KMS-11 (cell line): Measurements from ENCODE around the gene UBR3.
"Not testable (repeated sequence)": the region's sequence is repeated elsewhere in the genome, so short reads cannot be mapped to it uniquely, and the experiment has no call there.

Source experiments
- H2AFZ ChIP-seq: fragments of 200-600 bp; sonication (generic); 2 replicates; pipeline ENCODE4 v1.6.1; 2016; ENCODE audit warnings: antibody characterized with exemption, mixed run types, low read depth
- H3K27ac ChIP-seq: fragments of 200-600 bp; sonication (generic); 2 replicates; pipeline ENCODE4 v1.6.1; 2016; ENCODE audit warnings: mild to moderate bottlenecking, mixed run types
- H3K27me3 ChIP-seq: fragments of 200-600 bp; sonication (generic); 2 replicates; pipeline ENCODE4 v1.6.1; 2017; ENCODE audit warnings: mild to moderate bottlenecking, low read depth, mixed run types, moderate library complexity; ENCODE audit not compliant: insufficient read depth
- H3K36me3 ChIP-seq: fragments of 200-600 bp; sonication (generic); 2 replicates; pipeline ENCODE4 v1.6.1; 2017; ENCODE audit warnings: mild to moderate bottlenecking, mixed run types; ENCODE audit not compliant: insufficient read depth
- H3K4me1 ChIP-seq: fragments of 200-600 bp; sonication (generic); 2 replicates; pipeline ENCODE4 v1.6.1; 2016; ENCODE audit warnings: mild to moderate bottlenecking, low read depth, mixed run types; ENCODE audit not compliant: poor library complexity, severe bottlenecking
- H3K4me2 ChIP-seq: fragments of 200-600 bp; sonication (generic); 2 replicates; pipeline ENCODE4 v1.7.0; 2016; ENCODE audit warnings: mild to moderate bottlenecking, mixed run types
- H3K4me3 ChIP-seq: fragments of 200-600 bp; sonication (generic); IDR thresholded peaks from 2 replicates; pipeline ENCODE4 v1.6.1; 2017; ENCODE audit warnings: low read depth, low read length, mixed read lengths; ENCODE audit not compliant: insufficient read depth
- H3K79me2 ChIP-seq: fragments of 200-600 bp; sonication (generic); 2 replicates; pipeline ENCODE4 v1.6.1; 2016; ENCODE audit warnings: low read depth, mixed run types; ENCODE audit not compliant: insufficient read depth
- H3K9ac ChIP-seq: fragments of 200-600 bp; sonication (generic); 2 replicates; pipeline ENCODE4 v1.6.1; 2016; ENCODE audit warnings: mild to moderate bottlenecking, mixed run types
- H4K20me1 ChIP-seq: fragments of 200-600 bp; sonication (generic); 2 replicates; pipeline ENCODE4 v1.6.1; 2016; ENCODE audit warnings: mild to moderate bottlenecking, mixed run types; ENCODE audit not compliant: insufficient read depth
- CTCF ChIP-seq: fragments of 200-600 bp; sonication (generic); conservative IDR thresholded peaks from 2 replicates; pipeline ENCODE4 v1.6.1; 2017; ENCODE audit warnings: low read depth, mild to moderate bottlenecking, antibody characterized with exemption, low read length, moderate library complexity, mixed read lengths

Gene UBR3

GRCh38 chr2:169859423-169859822, 32.2 kb downstream of the UBR3 start:
- H2AFZ ChIP-seq: no peak overlapping the region
- no peaks in the 10 kb centered on the region for H4K20me1 ChIP-seq
- H3K27ac ChIP-seq: no peak overlapping the region
- TF ChIP-seq CTCF: no peak
- peaks cover 12% of the 10 kb centered on the region for H3K79me2 ChIP-seq
- no peaks in the 10 kb centered on the region for H3K36me3 ChIP-seq
- H3K4me3 ChIP-seq: no peak overlapping the region
- H3K27me3 ChIP-seq: no peaks in the 10 kb centered on the region
- H3K4me2 ChIP-seq: no peak overlapping the region
- no peaks in the 10 kb centered on the region for H3K4me1 ChIP-seq
- H3K9ac ChIP-seq: no peak overlapping the region

GRCh38 chr2:169860149-169860548, 32.9 kb downstream of the UBR3 start:
- Histone ChIP-seq H3K27me3 (no peaks in the 10 kb centered on the region), H3K4me1 (no peaks in the 10 kb centered on the region), H3K9ac (no peak overlapping the region), H3K36me3 (no peaks in the 10 kb centered on the region), H4K20me1 (no peaks in the 10 kb centered on the region), H3K4me2 (no peak overlapping the region), H3K4me3 (no peak overlapping the region), H3K79me2 (peaks cover 12% of the 10 kb centered on the region), H3K27ac (no peak overlapping the region), H2AFZ (no peak overlapping the region)
- TF ChIP-seq CTCF: no peak

- H3K4me1 ChIP-seq: peaks cover 10% of the 10 kb centered on the region
- H3K79me2 ChIP-seq: peaks cover 25% of the 10 kb centered on the region
- no peaks in the 10 kb centered on the region for H4K20me1 ChIP-seq
- no peak overlapping the region for H3K4me2 ChIP-seq
- H3K27ac ChIP-seq: no peak overlapping the region
- H3K9ac ChIP-seq: no peak overlapping the region
- H3K4me3 ChIP-seq: no peak overlapping the region
- no peaks in the 10 kb centered on the region for H3K27me3 ChIP-seq
- H3K36me3 ChIP-seq: no peaks in the 10 kb centered on the region
- H2AFZ ChIP-seq: no peak overlapping the region
- no peak for TF ChIP-seq CTCF
Measured at GRCh38 chr2:169862816-169863215, 35.6 kb downstream of the UBR3 start.

GRCh38 chr2:169865492-169865891, 38.2 kb downstream of the UBR3 start:
- no peak overlapping the region for H2AFZ ChIP-seq
- H3K4me3 ChIP-seq: no peak overlapping the region
- no peak overlapping the region for H3K4me2 ChIP-seq
- no peaks in the 10 kb centered on the region for H3K27me3 ChIP-seq
- H3K79me2 ChIP-seq: peaks cover 25% of the 10 kb centered on the region
- no peak overlapping the region for H3K27ac ChIP-seq
- no peaks in the 10 kb centered on the region for H4K20me1 ChIP-seq
- TF ChIP-seq CTCF: no peak
- peaks cover 15% of the 10 kb centered on the region for H3K4me1 ChIP-seq
- H3K36me3 ChIP-seq: no peaks in the 10 kb centered on the region
- H3K9ac ChIP-seq: no peak overlapping the region

- not testable (repeated sequence) for H3K27ac ChIP-seq, H3K27me3 ChIP-seq, H4K20me1 ChIP-seq, H3K9ac ChIP-seq, H3K36me3 ChIP-seq, H3K4me3 ChIP-seq, H3K4me2 ChIP-seq, H2AFZ ChIP-seq
- H3K79me2 ChIP-seq: peaks cover 25% of the 10 kb centered on the region
- H3K4me1 ChIP-seq: peaks cover 15% of the 10 kb centered on the region
Measured at GRCh38 chr2:169866230-169866629, 39.0 kb downstream of the UBR3 start.
